Jurkat, Clone E6-1 (cell line): ENCODE data around the gene MLLT10.

Source experiments
- DNase-seq: peaks from one replicate; pipeline ENCODE4 v3.0.0-alpha.2; 2011; ENCODE audit warnings: low read depth, low spot score
- H3K4me3 ChIP-seq: 2 replicates; pipeline ENCODE4 v1.5.1; 2011; ENCODE audit warnings: mild to moderate bottlenecking, low read length, control low read depth, moderate library complexity

MLLT10 gene

DNA sequence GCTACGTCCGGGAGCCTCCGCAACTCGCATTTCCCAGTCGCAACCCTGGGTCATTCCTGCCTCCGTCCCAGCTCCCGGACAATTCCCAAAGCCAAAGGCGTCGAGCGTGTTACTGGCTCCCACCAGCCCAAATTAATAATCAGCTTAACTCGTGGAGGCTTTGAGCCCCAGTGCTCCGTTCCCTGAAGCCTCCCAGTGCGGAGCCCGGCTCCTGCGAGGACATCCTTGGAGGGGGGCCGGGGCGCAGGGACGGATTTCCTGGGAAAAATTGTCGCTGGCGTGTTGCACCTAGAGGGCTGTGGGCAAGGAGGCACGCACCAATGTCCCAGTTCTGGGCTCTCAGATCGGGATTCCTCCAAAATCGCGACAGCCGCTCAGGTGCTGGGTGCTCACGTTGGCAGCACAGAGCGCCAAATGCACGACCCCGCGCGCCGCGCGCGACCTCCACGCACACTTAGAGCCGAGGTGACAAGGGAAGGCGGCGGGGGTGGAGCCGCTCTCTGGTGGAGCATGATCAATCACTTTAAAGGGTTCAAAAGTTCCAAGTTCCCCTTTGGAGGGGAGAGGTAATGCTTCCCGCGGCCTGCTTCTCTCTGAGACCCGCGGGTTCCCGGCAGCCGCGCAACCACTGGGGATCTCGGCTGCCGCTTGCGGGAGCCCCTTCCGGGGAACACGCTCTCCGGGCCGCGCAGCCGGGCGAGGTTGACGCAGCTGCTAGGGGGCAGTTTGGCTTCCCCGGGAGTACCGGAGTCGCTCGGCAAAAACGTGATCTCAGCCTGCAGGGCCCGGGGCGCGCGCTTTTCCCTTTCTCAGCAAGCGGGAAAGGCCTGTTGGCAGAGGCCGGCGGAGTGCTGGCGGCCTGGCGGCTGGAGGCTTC is 34.1 kb upstream of the MLLT10 start:
- H3K4me3 ChIP-seq, result no peak overlapping the region
- DNase-seq, result no peak

DNA sequence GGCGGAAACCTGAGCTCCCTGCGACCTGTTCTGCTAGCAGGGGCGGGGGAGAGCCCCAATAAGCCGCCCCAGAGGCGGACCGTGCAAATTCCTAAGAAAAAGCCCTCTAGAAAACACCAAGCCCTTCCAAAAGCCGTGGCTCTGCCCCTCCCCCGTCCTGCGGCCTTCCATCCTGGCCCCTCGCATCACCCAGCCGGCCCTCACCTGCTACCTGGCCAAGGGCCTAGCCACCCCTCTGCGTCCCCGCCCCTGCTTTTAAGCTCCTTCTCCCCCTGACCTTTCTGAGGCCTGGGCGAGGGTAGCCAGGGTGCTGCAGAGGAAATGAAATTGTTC is 33.5 kb upstream of the MLLT10 start:
- H3K4me3 ChIP-seq, result no peak overlapping the region
- DNase-seq, result no peak

DNA sequence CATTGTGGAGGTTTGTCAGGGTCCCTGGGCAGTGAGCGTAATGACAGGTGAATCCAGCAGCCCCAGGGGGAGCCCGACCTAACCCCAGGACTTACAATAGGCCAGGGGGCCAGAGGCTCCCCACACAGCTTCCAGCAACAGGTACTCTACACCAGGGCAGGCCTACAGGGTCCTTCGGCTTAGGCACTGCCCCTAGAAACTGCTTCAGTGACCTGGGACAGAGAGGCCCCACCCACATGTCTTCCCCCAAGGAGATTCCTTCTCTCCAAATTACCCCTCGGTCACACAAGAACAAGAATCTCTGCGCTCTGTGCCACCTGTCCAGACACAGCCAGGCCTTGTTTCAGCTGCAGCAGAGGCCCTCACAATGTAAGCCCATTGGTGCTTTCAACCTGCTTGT is 32.9 kb upstream of the MLLT10 start:
- H3K4me3 ChIP-seq, result no peak overlapping the region
- no peak for DNase-seq

DNA sequence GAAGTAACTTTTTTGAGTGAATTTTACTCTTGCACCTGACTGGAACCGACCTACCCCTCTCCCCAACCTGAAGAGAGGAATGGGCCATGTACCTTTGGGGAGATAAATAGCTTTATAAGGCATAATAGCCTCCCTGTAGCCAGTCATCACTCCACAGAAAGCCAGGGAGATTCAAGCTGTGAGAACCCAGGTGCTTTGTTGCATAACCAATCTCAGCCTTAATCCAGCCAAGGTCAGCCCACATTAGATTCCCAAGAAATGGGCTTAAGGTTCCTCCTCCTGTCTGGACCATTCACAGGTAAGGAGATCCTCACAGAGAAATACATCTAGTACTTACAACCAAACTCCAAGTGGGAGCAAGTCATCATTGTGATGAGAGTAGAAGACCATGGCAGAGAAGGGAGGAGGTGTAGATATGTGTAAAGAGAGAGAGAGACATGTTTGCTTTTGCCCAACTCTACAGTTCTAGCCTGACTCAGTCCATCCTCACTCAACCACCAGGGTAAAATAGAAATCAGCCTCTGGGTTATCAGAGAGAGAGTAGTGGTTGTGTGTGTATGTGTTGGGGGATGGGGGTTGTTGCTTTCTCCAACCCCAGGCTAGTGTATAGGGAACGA is 32.2 kb upstream of the MLLT10 start:
- no peak overlapping the region for H3K4me3 ChIP-seq
- no peak for DNase-seq

DNA sequence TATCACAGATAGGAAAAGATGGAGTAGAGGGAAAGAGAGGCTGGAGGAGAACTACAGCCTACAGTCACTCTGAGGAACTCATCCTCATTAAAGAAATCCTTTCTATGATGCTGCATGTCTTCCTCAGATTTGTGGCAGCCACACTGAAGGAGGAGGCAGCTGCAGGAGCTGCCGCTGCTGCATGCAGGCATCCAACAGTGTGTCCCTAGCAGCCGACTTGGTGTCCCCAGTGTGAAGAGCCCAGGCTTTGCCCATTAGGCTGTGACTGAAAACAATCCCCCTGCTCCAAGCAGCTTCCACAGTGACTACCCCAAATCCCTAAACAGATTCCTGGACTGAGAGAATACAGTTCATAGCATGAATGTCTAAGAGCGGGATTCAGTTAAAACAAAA is 31.7 kb upstream of the MLLT10 start:
- no peak for DNase-seq
- no peak overlapping the region for H3K4me3 ChIP-seq

DNA sequence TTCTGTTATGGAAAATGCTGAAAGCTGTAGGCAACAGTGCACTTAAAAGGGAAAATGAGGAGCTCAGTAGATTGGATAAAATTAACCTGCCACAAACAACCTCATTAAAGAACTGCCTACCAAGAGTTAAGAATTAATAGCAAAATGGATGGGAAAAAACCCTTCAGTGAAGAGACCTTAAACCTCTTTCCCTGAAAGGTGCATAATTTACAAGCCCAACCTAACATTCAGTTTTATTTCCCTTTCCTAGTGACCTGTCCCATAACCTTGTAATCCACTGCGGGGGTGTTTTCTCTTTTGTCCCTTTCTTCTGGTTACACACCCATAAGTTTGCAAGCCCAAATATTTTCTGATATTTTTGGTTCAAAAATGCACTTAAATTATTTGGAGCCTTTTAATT is 30.5 kb upstream of the MLLT10 start:
- H3K4me3 ChIP-seq, result no peak overlapping the region
- no peak for DNase-seq

DNA sequence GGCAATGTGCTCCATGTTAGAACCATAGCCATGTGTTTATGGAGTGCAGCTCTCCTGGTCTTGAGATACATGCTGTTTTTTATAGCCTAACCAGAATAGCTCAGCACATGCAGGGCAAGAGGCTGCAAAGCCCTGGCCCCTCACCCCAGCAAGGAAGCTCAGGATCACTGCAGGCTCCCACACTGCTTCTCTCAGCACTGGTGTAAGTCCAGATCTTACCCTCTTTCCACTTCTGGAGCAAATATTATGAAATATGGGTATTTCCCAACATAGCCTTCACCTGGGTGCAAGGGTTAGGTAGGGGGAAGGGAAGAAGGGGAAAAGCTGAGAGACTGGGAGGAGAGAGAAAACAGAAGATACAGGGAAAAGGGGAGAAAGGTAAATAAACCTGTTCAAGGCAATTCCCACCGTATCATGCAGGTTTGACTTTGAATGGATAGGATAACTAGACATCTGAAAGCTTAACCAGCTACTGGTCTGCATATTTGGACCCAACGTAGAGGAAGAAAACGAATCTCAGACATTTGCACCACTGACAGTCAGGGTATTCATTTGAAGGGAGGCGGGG is 28.2 kb upstream of the MLLT10 start:
- no peak overlapping the region for H3K4me3 ChIP-seq
- no peak for DNase-seq

DNA sequence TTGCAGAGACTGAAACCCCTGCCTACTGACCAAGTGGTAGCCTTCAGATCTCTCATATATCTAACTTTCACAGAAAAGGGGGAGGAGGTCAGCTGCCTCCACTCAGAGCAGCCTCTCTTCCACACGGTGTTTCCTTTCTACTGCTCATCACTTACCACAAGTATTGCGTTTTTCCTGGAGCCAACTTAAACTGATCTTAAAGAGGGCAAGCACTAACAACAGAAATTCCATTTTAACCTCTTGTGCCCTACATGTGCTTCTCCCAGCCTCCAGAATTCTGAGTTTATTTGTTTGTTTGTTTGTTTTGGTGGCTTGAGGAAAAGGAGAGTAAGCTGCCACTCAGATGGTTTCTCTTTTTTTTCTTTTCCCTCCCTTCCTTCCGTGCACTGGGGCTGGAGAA is 27.7 kb upstream of the MLLT10 start:
- no peak for DNase-seq
- H3K4me3 ChIP-seq, result no peak overlapping the region

DNA sequence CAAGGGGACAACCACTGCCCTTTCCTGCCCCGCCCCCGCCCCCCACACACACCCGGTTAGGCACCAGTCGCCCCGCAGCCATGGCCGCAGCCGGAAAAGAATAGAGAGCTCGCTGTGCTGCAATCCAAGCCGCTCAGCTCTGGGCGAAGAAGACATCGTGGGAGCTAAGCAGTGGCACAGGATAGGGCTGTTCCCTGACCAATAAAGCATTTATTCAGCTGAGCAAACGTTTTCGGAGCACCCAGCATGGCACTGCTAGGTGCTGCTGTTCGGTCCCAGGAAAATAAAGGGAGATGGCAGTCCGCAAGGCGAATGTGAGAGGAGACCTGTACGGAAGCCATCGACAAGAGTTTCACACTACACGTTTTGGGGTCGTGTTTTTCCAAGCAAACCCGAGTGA is 26.9 kb upstream of the MLLT10 start:
- DNase-seq, result no peak
- no peak overlapping the region for H3K4me3 ChIP-seq

DNA sequence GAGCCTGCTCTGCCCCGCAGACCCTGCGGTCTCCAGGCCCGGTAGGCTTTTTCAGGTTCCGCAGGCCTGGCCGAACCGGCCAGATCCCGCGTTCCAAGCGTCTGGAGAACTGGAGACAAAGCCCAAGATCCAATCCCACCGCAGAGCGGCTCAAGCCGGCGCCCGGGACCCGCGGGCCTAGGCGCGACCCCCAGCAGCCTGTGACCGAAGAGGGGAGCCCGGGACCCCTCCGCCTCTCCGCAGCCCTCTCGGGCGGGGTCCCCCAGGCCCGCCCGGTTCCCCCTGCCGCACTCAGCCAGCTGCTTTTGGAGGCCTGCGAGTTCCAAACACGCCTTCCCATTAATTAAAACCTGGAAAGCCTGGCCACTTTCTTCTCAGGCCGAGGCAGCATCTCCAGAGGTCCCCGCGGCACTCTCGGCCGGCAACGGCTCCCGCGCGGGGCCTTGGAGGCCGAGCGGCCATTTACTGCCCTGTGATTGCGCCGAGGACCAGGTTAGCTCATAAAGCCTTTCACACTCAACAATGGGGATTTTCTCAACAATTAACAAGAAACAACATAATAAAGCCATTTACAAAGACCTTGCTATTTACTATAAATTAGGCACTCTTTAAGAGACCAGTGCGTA is 25.2 kb upstream of the MLLT10 start:
- H3K4me3 ChIP-seq, result no peak overlapping the region
- no peak for DNase-seq

DNA sequence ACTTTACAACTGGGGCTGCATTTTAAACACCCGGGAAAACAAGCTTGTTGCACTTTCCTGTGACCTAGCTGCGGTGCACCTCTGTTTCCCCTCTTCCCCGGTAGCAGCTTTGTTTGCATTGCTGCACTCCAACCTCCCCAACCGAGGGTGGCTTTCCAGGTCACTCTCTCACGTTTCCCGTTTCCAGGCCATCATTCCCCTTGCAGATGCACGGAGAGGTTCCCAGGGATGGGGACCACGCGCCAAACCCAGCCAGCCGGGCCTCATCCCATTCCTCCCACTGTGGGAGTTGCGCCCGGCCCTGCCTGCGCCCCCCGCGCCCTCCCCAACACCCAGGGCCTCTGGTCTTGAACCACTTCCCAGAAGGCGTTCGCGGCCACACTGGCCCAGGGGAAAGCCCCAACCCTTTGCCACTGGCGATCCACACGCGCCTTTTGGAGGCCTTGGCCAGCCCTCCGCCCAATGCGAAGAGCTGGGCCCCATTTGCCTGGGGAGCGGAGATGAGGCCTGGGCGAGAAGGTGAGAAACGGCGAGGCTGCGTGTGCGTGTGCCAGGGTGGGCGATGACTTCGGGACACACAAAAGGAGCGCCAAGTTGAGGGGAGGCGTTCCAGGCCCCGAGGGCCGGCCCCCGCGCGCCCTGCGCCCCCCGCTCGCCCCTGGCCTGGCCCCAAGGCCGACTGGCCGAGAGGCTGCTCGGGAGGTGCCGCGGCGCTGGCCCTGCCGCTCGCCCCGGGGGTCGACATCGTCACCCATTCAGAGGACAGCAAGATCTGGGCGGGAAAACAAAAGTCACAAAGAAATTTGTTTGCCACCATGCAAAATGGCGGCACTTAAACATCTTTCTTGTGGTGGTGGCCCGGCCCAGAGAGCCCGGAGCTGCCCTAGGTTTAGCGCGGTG is 24.4 kb upstream of the MLLT10 start:
- no peak overlapping the region for H3K4me3 ChIP-seq
- no peak for DNase-seq

DNA sequence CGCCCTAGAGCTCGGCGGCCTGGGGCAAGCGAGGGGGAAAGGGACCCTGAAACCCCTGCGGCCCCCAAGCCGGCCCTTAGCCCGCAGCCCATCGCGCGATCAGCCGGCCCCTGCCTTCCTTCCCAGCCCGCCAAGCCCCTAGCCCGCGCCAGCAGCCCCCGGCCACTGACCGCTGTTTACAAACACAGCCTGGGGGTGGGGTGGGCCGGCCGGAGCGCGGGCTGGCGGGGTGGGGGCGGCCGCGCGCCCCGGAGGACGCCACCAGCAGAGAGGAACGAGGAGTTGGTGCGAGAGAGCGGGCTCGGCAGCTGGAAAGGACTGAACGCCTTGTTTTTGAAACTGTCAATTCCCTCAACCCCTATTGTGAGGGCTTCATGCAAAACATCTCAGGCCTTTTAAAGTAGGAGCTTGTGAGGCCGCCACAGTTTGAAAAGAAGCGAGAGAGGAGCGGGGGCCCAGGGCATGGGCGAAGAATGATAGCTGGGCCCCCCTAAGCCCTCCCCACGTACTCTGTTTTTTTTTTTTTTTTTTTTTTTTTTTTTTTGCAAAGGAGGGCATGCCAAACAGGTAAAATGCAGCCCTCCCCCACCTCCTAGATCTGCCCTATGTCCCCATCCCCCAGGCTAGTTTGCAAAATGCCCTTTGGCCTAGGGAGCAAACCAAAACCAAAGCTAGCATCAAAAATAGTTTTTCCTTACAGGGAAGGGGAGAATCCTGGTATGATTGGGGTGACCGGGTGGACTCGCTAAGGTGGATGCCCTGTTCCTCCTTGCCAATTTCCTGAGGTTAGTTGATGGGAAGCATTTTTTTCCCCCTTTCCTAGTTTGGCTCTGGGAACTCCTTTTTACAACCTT is 23.6 kb upstream of the MLLT10 start:
- no peak overlapping the region for H3K4me3 ChIP-seq
- DNase-seq, result no peak

DNA sequence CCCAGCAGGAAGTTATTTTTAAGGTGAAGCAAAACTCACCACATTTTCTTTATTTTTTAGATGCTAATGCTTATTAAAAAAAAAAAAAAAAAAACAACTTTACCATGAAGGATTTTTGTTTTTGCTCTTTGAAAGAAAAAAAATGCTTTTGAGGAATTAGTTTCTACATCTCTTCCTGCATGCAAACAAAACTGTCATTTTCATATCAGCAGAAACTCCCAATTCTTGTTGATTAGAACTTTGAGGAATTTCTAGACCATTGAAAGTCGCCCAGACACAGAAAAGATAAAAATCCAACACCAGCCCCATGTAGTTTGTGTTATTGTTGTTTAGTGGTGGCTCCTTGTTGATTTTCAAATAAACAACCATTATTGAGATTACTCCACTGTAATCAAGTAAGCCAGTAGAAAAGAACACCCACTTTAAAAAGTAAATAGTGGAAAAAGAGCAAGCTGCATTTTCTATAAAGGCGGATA is 22.9 kb upstream of the MLLT10 start:
- H3K4me3 ChIP-seq, result no peak overlapping the region
- DNase-seq, result no peak

DNA sequence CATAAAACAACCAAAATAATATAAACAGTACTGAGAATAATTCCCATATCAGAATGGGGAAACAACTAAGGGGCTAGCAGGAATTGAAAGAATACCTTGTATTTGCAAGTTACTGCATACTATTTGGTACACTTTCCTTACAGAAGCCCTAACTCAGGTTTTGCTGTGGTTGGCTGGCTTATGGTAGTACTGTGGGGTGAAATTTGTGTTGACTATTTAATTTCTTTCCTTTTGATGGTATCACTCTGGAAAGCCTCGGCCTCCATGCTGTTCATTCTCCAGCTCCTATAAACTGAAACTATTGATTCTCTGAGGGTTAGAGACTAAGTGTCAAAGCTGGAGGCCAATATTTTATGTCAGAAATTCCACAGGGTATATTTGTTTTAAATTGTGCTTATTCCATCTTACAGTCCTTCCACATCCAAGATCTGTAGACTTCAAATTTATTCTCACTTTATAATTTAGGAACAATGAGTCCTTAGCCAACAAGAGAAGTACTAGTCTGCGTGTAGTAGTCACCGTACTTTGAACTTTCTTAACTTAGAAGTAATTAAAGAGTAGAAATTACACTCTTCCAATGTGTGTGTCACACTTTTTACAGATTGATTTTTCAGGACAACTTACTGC is 22.0 kb upstream of the MLLT10 start:
- no peak overlapping the region for H3K4me3 ChIP-seq
- DNase-seq, result no peak

DNA sequence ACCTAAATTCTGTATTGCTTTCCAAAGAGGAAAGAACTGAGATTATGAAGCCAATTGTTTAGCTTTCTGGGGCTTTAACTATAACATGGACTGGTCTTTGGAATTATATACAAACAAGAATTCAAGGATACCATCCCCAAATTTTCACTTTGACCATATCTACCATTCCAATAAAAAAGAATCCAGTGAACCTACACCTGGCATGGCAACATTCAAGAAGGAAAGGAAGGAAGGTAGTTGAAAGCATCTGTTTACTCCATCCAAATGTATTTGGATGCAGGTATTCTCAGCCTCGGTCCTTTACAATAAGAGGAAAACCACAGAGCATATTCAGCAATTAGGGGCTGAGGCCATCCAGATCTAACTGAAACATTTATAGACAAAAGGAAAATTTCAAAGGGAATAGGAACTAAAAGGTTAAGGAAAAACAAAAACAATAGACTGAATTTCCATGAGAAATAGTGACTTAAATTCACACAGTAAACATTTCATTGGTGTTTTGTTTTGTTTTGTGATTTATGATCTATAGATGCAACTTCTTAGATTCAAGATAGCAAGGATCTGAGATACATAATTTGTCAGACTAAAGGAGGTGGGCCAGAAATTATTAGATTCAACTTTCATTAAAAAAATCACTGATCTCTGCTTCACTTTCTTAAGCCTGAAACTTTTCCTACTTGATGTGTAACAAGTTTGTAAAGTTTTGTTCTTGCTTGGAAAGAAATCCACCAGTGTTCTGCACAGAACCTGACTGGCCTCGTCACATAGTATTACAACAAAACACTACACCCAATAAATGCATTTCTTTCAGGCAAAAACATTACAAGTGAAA is 21.2 kb upstream of the MLLT10 start:
- DNase-seq, result no peak

DNA sequence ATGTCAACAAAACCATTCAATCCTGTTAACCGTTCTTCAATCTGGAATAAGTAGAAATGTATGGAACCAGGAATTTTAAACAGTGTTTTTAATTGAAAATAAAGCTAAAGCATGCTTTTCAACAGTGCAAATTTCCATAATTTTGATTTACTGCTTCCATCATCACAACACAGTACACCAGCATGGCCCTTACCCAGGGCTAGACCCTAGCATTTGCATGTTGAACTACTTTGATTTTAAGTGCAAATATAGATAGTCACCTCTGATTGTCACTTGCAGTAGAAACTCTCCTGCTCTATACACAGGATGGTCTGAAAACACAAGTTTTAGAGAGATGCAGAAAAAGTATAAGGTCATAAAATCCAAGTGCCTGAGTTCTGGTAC is 20.6 kb upstream of the MLLT10 start:
- no peak overlapping the region for H3K4me3 ChIP-seq
- DNase-seq, result no peak

More for the DNA sequence above, 21.2 kb upstream of the MLLT10 start:
- no peak overlapping the region for H3K4me3 ChIP-seq
